GM18511 (cell line): ENCODE results near the gene PNPLA3.

ENCODE experiments used
- ATAC-seq: cut with Tn5 transposase; IDR thresholded peaks from one replicate; pipeline ENCODE4 v1.9.1; 2021; ENCODE audit warnings: mild to moderate bottlenecking, moderate library complexity; ENCODE audit not compliant: unreplicated experiment

Gene PNPLA3

GRCh38 chr22:43923191-43923590 lies 414 bp upstream of the PNPLA3 start:
- no peak for ATAC-seq

DNA sequence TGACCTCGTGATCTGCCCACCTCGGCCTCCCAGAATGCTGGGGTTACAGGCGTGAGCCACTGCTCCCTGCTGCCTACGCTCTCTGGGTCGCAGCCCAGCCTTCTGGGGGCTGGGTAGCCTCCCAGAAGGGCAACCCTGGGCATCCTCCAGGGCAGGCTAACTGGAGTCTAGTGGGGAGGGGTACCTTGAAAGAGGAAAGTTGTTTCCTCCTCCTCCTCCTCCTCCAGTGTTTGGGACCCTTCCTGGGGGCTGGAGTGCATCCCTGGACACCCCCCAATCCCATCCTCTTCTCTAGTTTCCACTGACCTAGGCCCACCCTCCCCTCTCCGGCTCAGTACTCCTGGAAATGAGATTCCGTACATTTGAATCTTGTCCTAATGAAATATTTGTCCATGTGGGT lies 1.3 kb downstream of the PNPLA3 start:
- ATAC-seq: no peak

DNA sequence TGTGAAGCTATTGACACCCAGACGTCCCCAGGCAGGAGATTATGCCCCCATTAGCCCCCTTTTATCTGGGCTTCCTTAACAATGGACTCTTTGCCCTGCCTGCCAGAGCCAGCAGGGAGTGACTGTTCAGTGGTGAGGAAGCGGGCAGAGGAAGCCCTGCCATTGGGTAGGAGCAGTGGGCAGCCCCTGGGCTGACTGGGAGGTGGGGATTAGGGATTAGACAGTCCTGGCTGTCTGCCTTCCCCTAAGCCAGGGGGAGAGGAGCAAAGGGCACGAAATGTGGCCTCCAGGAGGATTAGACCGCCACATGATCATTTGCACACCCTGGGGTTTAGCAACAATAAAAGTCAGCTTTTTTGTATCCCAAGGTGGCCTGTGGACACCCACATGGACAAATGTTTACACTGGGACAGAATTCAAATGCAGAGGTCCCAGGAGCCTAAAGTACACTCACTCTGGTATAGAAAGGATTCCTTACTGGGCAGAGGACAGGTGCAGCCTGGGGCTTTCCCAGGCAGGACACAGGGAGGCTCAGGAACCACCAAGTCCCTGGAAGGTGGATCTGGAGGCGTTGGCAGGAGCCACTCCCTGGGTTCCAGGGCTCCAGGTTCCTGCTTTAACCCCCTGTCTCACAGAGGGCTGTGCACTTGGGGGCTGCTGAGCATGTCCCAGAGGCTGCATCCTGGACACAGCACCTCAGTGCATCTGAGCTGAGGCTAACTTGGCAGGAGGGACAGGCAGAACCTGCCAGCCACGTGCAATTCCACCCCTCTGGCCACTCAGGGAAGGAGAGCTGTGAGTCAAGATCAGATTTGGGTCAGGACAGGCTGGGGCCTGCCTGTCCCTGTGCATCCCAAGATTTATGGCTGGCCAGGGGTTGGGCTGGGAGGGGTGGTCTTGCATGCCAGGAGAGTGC lies 2.1 kb downstream of the PNPLA3 start:
- ATAC-seq: no peak

DNA sequence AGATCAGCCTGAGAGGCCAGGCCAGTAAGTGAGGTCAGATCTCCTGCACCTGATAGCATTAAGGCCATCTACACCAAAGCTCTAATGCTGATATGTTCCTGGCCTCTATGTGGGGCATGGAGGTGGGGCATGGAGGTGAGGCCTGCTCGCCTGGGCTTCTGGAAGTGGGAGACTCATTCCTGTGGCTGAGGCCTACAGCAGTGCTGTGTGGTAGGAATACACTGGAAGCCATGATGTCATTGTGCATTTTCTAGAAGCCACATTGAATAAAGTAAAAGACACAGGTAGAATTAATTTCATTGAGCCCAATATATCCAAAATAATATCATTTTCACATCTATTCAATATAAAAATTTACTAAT lies 2.7 kb downstream of the PNPLA3 start:
- no peak for ATAC-seq

DNA sequence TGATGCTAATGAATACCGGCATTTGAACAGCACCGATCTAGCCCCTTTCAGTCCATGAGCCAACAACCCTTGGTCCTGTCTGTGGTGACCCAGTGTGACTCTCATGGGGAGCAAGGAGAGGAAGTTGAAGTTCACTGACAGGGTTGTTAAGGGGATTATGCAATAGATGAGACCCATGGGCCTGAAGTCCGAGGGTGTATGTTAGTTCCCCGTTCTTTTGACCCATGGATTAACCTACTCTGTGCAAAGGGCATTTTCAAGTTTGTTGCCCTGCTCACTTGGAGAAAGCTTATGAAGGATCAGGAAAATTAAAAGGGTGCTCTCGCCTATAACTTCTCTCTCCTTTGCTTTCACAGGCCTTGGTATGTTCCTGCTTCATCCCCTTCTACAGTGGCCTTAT lies 4.9 kb downstream of the PNPLA3 start:
- no peak for ATAC-seq

DNA sequence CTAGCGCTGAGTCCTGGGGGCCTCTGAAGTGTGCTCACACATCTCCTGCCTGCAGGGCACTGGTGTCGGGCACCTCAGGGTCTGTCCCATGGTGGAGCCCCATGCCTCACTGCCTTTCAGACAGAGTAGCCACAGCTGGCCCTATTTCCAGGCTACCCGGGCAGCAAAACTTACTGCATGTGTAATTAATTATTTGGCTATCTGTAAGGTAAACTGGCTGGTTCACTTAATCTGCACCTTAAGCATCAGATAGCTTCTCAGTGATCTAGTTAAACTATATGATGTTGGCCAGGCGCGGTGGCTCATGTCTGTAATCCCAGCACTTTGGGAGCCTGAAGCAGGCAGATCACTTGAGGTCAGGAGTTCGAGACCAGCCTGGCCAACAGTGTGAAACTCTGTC lies 5.3 kb downstream of the PNPLA3 start:
- ATAC-seq: no peak

DNA sequence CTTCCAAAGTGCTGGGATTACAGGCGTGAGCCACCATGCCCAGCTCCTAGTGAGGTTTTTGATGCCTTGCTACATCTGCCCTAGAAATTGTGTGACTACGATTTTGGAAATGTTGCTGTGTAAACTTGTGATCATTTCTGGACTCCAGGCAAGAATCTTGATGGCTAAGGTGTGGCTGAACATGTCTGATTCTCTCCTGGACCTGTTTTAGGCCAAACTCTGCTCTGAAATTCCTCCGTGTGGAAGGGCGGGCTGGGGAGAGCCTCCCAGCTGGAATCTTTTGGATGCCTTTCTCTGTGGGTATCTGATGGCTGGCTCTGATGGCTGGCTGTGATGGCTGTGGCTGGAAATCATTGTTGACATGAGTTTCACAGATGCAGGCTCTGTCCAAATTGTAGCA lies 8.2 kb downstream of the PNPLA3 start:
- ATAC-seq: no peak

GRCh38 chr22:43941449-43941848 lies 17.8 kb downstream of the PNPLA3 start:
- ATAC-seq: no peak

- no peak for ATAC-seq
Measured at GRCh38 chr22:43944670-43945430, 21.2 kb downstream of the PNPLA3 start.

DNA sequence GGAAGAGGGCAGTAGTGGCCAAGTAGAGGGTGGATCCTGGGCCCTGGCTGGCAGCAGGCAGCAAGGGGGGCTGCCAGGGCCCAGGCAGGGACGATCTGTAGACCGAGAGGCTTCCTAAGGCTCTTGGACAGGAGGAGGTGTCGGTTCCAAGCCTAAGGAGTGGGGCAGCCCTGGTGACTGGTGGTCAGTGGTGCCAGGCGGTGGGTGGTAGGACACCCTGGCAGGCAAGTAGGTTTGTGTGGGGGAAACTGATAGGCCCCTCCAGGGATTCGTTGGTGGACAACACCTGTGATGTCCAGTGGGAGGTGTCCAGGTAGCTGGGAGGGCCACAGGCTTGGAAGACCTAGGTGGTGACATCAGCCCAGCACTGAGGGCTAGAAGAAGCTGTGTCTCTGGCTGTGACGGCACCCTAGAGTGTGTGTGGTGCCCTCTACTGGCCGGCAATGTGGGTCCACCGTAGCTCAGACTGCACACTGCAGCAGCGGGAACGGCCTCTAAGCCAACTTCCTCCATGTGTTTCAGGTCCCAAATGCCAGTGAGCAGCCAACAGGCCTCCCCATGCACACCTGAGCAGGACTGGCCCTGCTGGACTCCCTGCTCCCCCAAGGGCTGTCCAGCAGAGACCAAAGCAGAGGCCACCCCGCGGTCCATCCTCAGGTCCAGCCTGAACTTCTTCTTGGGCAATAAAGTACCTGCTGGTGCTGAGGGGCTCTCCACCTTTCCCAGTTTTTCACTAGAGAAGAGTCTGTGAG lies 22.2 kb downstream of the PNPLA3 start:
- ATAC-seq: no peak

DNA sequence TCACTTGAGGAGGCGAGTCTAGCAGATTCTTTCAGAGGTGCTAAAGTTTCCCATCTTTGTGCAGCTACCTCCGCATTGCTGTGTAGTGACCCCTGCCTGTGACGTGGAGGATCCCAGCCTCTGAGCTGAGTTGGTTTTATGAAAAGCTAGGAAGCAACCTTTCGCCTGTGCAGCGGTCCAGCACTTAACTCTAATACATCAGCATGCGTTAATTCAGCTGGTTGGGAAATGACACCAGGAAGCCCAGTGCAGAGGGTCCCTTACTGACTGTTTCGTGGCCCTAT lies 22.7 kb downstream of the PNPLA3 start:
- no peak for ATAC-seq

DNA sequence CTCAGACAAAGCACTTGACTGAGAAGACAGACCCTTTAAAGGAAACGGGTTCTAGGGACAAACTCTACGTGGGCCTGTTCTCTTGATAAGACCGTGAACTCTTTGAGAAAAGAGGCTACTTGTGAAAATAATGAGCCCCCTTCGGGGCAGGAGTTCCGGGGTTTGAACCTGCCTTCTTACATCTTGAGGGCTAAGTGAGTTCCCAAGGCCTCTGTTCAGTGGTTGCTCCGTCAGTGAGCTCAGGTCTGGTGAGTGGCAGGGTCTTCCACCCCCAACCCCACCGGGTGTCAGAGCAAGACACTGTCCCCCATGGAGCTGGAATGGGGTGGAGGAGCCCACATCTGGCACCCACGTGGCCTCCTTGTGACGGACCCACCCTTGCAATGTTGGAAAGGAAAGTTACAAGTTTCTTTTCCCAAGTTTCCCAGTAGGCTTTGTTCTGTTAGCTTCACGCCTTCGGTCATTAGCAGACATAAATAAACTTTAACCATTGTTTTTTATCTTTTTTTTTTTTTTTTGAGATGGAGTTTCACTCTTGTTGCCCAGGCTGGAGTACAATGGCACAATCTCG lies 25.3 kb downstream of the PNPLA3 start:
- ATAC-seq: no peak

DNA sequence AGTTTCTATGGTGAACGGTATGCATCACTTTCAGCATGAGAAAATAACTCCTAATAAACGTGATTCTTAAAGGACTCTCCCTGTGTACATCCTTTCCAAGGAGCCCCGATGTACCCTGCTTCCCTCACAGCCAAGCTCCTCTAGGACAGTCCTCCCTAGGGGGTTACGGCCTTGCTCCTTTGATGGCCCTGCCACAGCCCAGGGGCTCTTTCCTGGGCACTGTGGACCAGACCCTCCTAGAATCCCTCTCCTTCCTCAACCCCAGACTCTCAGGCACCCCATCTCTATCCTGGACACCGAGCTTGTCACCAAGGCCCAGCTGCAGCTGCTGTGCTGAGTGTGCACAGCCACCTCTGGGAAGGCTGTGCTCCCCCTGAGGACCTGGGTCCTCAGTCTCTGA lies 27.8 kb downstream of the PNPLA3 start:
- ATAC-seq: no peak

DNA sequence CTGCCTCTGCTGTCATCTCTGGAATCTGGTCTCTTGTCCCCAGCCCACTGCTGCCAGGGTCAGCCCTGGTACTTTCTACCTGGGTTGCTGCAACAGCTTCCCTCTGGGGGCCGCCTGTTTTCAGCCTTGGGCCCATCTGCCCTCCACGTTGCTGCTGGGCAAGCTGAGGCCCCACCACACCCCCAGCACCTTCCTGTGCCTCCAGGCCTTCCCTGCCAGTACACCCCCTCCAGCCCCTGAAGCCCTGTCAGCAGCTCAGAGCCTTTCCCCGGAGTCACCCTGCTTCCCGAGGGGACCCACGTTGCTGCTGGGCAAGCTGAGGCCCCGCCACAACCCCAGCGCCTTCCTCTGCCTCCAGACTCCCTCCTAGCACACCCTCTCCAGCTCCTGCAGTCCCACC lies 28.4 kb downstream of the PNPLA3 start:
- no peak for ATAC-seq

DNA sequence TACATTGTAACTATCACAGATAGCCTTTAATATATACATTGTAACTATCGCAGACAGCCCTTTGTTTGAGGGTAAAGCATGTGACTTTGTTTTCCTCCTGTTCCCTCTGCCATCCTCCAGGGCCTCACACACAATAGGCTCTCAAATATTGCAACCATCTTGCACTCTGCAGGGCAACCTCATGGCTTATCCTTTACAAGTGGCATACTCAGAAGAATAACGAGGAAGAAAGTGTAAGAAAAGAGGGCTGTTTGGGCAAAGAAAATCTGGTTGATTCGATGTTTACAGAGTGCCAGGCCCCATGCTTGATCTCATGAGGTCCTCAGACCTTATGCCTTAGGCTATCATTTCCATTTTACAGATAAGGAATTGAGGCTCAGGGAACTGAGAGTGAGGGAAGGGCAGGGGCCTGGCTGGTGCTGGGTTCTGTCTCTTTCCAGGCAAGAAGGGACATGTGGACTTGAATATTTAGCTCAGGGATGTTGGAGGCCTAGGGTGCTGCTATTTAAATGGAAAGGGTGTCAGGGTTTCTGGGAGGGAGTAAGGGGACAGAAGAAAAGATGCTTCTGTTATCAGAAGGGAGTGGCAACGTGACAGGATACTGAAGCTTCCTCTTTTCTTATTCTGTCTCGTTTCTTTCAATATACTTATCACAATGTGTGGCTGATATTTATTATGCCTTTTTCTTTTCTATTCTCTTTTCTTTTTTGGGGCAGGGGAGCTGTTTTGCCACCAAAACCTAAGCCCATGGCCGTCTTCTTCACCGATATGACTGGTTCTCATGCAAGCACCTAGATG lies 30.6 kb downstream of the PNPLA3 start:
- ATAC-seq: no peak

GRCh38 chr22:43955040-43955882 lies 31.7 kb downstream of the PNPLA3 start, which contains the start of gene SAMM50:
Gene SAMM50, plus strand, starts transcription at chr22:43955442. Its CDS starts 136 bp downstream, at chr22:43955578.
- peak; percentile 91 for ATAC-seq

GRCh38 chr22:43955883-43956782 lies 32.5 kb downstream of the PNPLA3 start:
- peak; percentile 33 for ATAC-seq

DNA sequence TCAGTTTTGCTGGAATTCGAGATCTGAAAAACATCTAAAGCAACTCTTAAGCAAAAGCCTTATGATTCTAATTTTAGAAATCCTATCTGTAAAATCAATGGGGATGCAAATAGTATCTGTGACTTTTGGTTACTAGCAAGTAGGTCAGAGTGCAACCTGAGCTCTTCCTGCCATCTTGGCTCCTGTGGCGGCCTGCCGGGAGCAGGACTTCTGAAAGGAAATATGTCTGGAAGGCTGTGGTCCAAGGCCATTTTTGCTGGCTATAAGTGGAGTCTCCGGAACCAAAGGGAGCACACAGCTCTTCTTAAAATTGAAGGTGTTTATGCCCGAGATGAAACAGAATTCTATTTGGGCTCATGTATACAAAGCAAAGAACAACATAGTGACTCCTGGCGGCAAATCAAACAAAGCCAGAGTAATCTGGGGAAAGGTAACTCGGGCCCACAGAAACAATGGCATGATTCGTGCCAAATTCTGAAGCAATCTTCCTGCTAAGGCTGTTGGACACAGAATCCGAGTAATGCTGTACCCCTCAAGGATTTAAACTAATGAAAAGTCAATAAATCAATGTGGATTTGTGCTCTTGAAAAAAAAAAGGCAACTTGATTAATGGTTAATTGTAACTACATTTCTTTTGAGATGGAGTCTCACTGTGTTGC lies 33.3 kb downstream of the PNPLA3 start:
- ATAC-seq: no peak
